Lung microvascular endothelial cell (primary cell): ENCODE data around the gene EIF2B5. TPM values are rescaled to one million over a fixed set of nuclear protein-coding genes. Genes with fewer than 3 reads are reported as not detected.

Experiments used
- DNase-seq, 2 donors: peaks; one replicate each; pipeline versions ENCODE4 v3.0.0 to v3.0.0-alpha.2; 2010; ENCODE audit warnings: low read depth in 2 of 2
- total RNA-seq: library from RNA; depleted of rRNA; stranded (reverse); fragments of >200 nt; gene quantifications from 2 replicates; pipeline ENCODE4 v1.2.1, GENCODE V29; 2014

Gene EIF2B5
- total RNA-seq, 1 donor from 2014 or later, result 34.3 TPM

DNA sequence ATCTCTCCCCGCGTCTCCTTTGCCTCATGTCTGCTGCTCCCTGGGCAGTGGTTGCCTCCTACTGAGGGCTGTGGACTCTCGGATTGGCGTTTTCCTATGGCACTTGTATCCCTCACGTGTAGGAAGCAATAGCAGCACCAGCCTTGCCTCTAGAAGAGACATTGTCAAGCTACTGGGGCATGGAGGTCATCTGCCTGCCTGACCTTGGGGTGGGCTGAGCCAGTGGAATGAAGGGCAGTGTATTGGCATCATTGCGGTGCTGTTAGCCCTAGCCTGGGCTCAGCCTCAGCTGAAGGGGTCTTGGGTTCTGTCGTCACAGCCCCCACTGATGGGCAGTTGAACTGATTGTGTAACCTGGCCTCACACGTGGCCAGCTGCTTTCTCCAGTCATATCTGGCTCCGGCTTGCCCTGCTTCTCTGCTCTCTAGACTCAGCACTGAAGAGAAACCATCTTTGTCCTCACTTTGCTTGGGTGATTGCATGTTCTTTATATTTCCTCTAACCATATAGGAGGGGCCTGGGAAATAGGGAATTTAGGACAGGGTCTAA is 58.9 kb downstream of the EIF2B5 start:
- no peak for DNase-seq

Other genes starting within 250 kb of the EIF2B5 start
- gene ABCC5, start 117.5 kb upstream of the EIF2B5 start, total RNA-seq, result 8.9 and 10.9 TPM in 2 replicates
- gene HTR3D, start 103.6 kb upstream of the EIF2B5 start, total RNA-seq, result not detected in 2 replicates
- gene HTR3C, start 82.3 kb upstream of the EIF2B5 start, total RNA-seq, result not detected in 2 replicates
- not detected in 2 replicates for gene HTR3E, start 38.3 kb upstream of the EIF2B5 start, total RNA-seq
- 15.0 and 19.8 TPM in 2 replicates for gene DVL3, start 20.0 kb downstream of the EIF2B5 start, total RNA-seq
- gene AP2M1, start 39.5 kb downstream of the EIF2B5 start, total RNA-seq, result 442 and 454 TPM in 2 replicates
- 42.7 and 57.5 TPM in 2 replicates for gene ABCF3, start 50.8 kb downstream of the EIF2B5 start, total RNA-seq
- gene VWA5B2, start 94.2 kb downstream of the EIF2B5 start, total RNA-seq, result under 0.01 TPM in 1 of 2 replicates, not detected in the other
- gene ALG3, start 113.6 kb downstream of the EIF2B5 start, total RNA-seq, result 15.5 and 20.4 TPM in 2 replicates
- gene EEF1AKMT4, start 114.3 kb downstream of the EIF2B5 start, total RNA-seq, result 3.5 and 3.6 TPM in 2 replicates
- not detected in 2 replicates for gene CAMK2N2, start 126.2 kb downstream of the EIF2B5 start, total RNA-seq
- not detected in 2 replicates for gene ECE2, start 140.7 kb downstream of the EIF2B5 start, total RNA-seq
- 310 and 389 TPM in 2 replicates for gene PSMD2, start 163.9 kb downstream of the EIF2B5 start, total RNA-seq
- 200 and 237 TPM in 2 replicates for gene EIF4G1, start 179.2 kb downstream of the EIF2B5 start, total RNA-seq
- gene FAM131A, start 202.2 kb downstream of the EIF2B5 start, total RNA-seq, result 19.0 and 39.9 TPM in 2 replicates
- 1.5 and 1.8 TPM in 2 replicates for gene CLCN2, start 226.2 kb downstream of the EIF2B5 start, total RNA-seq
- 65.8 and 97.8 TPM in 2 replicates for gene POLR2H, start 226.4 kb downstream of the EIF2B5 start, total RNA-seq
- not detected in 2 replicates for gene THPO, start 242.8 kb downstream of the EIF2B5 start, total RNA-seq
- 0.20 and 0.22 TPM in 2 replicates for gene CHRD, start 244.7 kb downstream of the EIF2B5 start, total RNA-seq